Hepatocyte (in vitro differentiated cells): ENCODE results near the gene PIK3AP1.

Experiments used
- EZH2phosphoT487 ChIP-seq: fragments of 200-600 bp; sonication (generic); IDR thresholded peaks from one replicate; pipeline ENCODE4 v1.6.1; 2018; ENCODE audit warnings: antibody characterized with exemption, mild to moderate bottlenecking, low read depth, moderate library complexity; ENCODE audit not compliant: unreplicated experiment, severe bottlenecking
- TF ChIP-seq, protein P1 (sequence below): fragments of 200-600 bp; sonication (generic); IDR thresholded peaks from 2 replicates; pipeline ENCODE4 v1.5.1; 2016; ENCODE audit warnings: antibody characterized with exemption, mild to moderate bottlenecking; ENCODE audit not compliant: poor library complexity

DNA sequence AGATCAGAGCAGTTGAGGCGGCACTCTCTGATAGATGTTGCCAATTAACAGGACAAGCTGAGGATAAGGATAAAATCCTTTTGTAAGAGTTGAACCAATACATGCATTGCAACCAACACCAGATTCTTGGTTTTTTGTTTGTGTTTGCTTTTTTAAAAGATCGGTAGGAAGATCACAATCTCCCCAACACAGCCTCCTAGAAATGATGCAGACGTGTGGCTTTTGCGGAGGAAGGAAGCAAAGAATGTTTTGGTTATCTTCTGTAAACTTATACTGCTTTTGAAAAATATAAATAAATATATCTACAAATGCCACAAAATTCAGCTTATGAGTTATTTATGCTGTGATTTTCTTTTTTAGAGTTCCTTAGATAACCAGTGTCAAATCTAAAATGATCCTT lies 35.5 kb downstream of the PIK3AP1 start:
- TF ChIP-seq, protein P1, sequence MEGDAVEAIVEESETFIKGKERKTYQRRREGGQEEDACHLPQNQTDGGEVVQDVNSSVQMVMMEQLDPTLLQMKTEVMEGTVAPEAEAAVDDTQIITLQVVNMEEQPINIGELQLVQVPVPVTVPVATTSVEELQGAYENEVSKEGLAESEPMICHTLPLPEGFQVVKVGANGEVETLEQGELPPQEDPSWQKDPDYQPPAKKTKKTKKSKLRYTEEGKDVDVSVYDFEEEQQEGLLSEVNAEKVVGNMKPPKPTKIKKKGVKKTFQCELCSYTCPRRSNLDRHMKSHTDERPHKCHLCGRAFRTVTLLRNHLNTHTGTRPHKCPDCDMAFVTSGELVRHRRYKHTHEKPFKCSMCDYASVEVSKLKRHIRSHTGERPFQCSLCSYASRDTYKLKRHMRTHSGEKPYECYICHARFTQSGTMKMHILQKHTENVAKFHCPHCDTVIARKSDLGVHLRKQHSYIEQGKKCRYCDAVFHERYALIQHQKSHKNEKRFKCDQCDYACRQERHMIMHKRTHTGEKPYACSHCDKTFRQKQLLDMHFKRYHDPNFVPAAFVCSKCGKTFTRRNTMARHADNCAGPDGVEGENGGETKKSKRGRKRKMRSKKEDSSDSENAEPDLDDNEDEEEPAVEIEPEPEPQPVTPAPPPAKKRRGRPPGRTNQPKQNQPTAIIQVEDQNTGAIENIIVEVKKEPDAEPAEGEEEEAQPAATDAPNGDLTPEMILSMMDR = no peak
- TF ChIP-seq EZH2phosphoT487 = no peak
